Neural progenitor cell (in vitro differentiated cells): ENCODE measurements around the gene PFN1.

Experiments used
- CTCF ChIP-seq: fragments of 200-600 bp; sonication (generic); IDR thresholded peaks from 2 replicates; pipeline ENCODE4 v1.5.1; 2017; ENCODE audit warnings: antibody characterized with exemption, mild to moderate bottlenecking
- EZH2phosphoT487 ChIP-seq: fragments of 200-600 bp; sonication (generic); IDR thresholded peaks from 2 replicates; pipeline ENCODE4 v1.6.1; 2017; ENCODE audit warnings: antibody characterized with exemption

DNA sequence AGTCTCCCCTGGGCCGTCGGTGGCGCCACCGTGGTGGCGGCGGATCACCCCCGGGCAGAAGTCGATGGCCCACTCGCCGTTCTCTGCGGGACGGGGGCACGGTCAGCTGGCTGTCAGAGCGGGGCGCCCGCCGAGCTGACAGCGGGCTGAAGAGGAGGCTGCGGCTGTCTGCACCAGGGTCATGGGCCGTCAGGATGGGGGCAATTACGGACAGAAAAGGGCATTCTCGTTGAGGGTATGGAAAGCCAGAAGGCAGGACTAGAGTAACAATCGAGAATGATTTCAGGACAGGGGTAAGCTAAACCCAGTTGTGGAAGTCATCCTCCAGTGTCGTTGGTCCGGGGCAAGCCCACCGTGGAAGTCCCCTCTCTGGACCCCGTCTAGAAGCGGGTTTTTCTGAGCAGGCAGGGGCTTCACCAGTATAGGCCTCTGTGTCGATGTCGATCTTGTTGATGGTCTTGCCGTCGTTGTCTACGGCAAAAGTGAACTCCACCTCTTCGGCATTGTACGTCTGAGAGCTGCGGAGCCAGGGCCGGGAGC, 47.2 kb downstream of the PFN1 start:
- TF ChIP-seq CTCF (no peak), EZH2phosphoT487 (no peak)
